ENCODE results near the gene DNASE2B. TPM values are rescaled to one million over a fixed set of nuclear protein-coding genes. Genes with fewer than 3 reads are reported as not detected.

Gene DNASE2B
- total RNA-seq, 1 experiment from 2014 or later: not detected

- DNase-seq: no peak
- intact Hi-C loops (cut with micrococcal nuclease; ENCODE audit: unreplicated experiment): no loop called here
These were observed 4.2 kb downstream of the DNASE2B start for GRCh38 chr1:84402501-84402900.

GRCh38 chr1:84403347-84403746 lies 5.1 kb downstream of the DNASE2B start:
- DNase-seq: no peak
- no peak for TF ChIP-seq CTCF (IDR thresholded peaks at IDR 0.05; ENCODE audit: unreplicated experiment)
- H3K4me1 Mint-ChIP-seq (ENCODE audit: low read depth, unreplicated experiment): peaks cover 7% of the 10 kb centered on the region
- H3K9me3 Mint-ChIP-seq (ENCODE audit: low read depth, unreplicated experiment): no peaks in the 10 kb centered on the region
- no peak overlapping the region for H3K27ac Mint-ChIP-seq (ENCODE audit: unreplicated experiment)
- no peaks in the 10 kb centered on the region for H3K36me3 Mint-ChIP-seq (ENCODE audit: insufficient read depth, unreplicated experiment)
- intact Hi-C loops (cut with micrococcal nuclease; ENCODE audit: unreplicated experiment): no loop called here
- CTCF ChIA-PET: interaction anchor here (0.7 kb wide), 2 partner anchors 38 to 170 kb away, joined by 3 to 5 read pairs; no protein-coding TSS in a partner anchor
- no peaks in the 10 kb centered on the region for H3K27me3 Mint-ChIP-seq (ENCODE audit: unreplicated experiment)
- no peak overlapping the region for H3K4me3 Mint-ChIP-seq (ENCODE audit: low read depth, unreplicated experiment)
- no TSS peak for BruUV-seq (replicated peaks)

More at GRCh38 chr1:84402501-84402900, 4.2 kb downstream of the DNASE2B start:
- H3K9me3 Mint-ChIP-seq (ENCODE audit: low read depth, unreplicated experiment): no peaks in the 10 kb centered on the region
- no peak for TF ChIP-seq CTCF (IDR thresholded peaks at IDR 0.05; ENCODE audit: unreplicated experiment)
- no TSS peak for BruUV-seq (replicated peaks)
- CTCF ChIA-PET: no interaction called here
- peaks cover 7% of the 10 kb centered on the region for H3K4me1 Mint-ChIP-seq (ENCODE audit: low read depth, unreplicated experiment)
- no peaks in the 10 kb centered on the region for H3K36me3 Mint-ChIP-seq (ENCODE audit: insufficient read depth, unreplicated experiment)
- no peak overlapping the region for H3K4me3 Mint-ChIP-seq (ENCODE audit: low read depth, unreplicated experiment)
- H3K27ac Mint-ChIP-seq (ENCODE audit: unreplicated experiment): no peak overlapping the region
- no peaks in the 10 kb centered on the region for H3K27me3 Mint-ChIP-seq (ENCODE audit: unreplicated experiment)

GRCh38 chr1:84406346-84406861 lies 8.1 kb downstream of the DNASE2B start:
- no peak overlapping the region for H3K27ac Mint-ChIP-seq (ENCODE audit: unreplicated experiment)
- peaks cover 7% of the 10 kb centered on the region for H3K4me1 Mint-ChIP-seq (ENCODE audit: low read depth, unreplicated experiment)
- TF ChIP-seq CTCF (IDR thresholded peaks at IDR 0.05; ENCODE audit: unreplicated experiment): no peak
- H3K27me3 Mint-ChIP-seq (ENCODE audit: unreplicated experiment): no peaks in the 10 kb centered on the region
- intact Hi-C loops (cut with micrococcal nuclease; ENCODE audit: unreplicated experiment): no loop called here
- no TSS peak for BruUV-seq (replicated peaks)
- H3K9me3 Mint-ChIP-seq (ENCODE audit: low read depth, unreplicated experiment): no peaks in the 10 kb centered on the region
- no peaks in the 10 kb centered on the region for H3K36me3 Mint-ChIP-seq (ENCODE audit: insufficient read depth, unreplicated experiment)
- CTCF ChIA-PET: no interaction called here
- DNase-seq: no peak
- H3K4me3 Mint-ChIP-seq (ENCODE audit: low read depth, unreplicated experiment): no peak overlapping the region

GRCh38 chr1:84407524-84407923 lies 9.2 kb downstream of the DNASE2B start:
- Mint-ChIP-seq H3K27ac (ENCODE audit: unreplicated experiment) (no peak overlapping the region), H3K9me3 (ENCODE audit: low read depth, unreplicated experiment) (no peaks in the 10 kb centered on the region), H3K36me3 (ENCODE audit: insufficient read depth, unreplicated experiment) (no peaks in the 10 kb centered on the region), H3K27me3 (ENCODE audit: unreplicated experiment) (no peaks in the 10 kb centered on the region), H3K4me1 (ENCODE audit: low read depth, unreplicated experiment) (peaks cover 7% of the 10 kb centered on the region), H3K4me3 (ENCODE audit: low read depth, unreplicated experiment) (no peak overlapping the region)
- TF ChIP-seq CTCF (IDR thresholded peaks at IDR 0.05; ENCODE audit: unreplicated experiment): no peak
- BruUV-seq (replicated peaks): no TSS peak
- CTCF ChIA-PET: interaction anchor here (0.6 kb wide), 1 partner anchor 15 kb away, joined by 4 read pairs; no protein-coding TSS in a partner anchor
- intact Hi-C loops (cut with micrococcal nuclease; ENCODE audit: unreplicated experiment): no loop called here
- no peak for DNase-seq

Measured in Calu3 (cell line).